Measurements from ENCODE around the gene RND1.
A peak's percentile ranks its signal among the peaks of the same experiment; 100 is the strongest.

Gene RND1

DNA sequence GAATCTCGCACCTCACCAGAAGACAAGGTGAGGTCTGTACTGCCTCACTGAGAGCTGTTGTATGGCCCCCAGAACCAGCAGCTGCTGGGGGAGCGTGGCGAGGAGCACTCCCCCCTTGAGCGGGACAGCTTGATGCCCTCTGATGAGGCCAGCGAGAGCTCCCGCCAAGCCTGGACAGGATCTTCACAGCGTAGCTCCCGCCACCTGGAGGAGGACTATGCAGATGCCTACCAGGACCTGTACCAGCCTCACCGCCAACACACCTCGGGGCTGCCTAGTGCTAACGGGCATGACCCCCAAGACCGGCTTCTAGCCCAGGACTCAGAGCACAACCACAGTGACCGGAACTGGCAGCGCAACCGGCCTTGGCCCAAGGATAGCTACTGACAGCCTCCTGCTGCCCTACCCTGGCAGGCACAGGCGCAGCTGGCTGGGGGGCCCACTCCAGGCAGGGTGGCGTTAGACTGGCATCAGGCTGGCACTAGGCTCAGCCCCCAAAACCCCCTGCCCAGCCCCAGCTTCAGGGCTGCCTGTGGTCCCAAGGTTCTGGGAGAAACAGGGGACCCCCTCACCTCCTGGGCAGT, 38.1 kb downstream of the RND1 start:
- H3K4me1 ChIP-seq (ENCODE audit: control insufficient read depth, insufficient read depth, low read length, unreplicated experiment), result no peaks in the 10 kb centered on the region
- H2AFZ ChIP-seq (ENCODE audit: low read length, unreplicated experiment), result no peak overlapping the region
- no peak overlapping the region for H3K27ac ChIP-seq (ENCODE audit: low read depth, low read length)
- peaks cover 10% of the 10 kb centered on the region; the same call in 1 of the 2 replicates for H3K36me3 ChIP-seq (ENCODE audit: insufficient read depth, low read length)
- no peaks in the 10 kb centered on the region for H3K27me3 ChIP-seq (ENCODE audit: insufficient read depth, low read length)
- H3K4me3 ChIP-seq (ENCODE audit: low read depth, low read length), result no peak overlapping the region
- no peaks in the 10 kb centered on the region for H3K79me2 ChIP-seq (ENCODE audit: control insufficient read depth, insufficient read depth, low read length, unreplicated experiment)

DNA sequence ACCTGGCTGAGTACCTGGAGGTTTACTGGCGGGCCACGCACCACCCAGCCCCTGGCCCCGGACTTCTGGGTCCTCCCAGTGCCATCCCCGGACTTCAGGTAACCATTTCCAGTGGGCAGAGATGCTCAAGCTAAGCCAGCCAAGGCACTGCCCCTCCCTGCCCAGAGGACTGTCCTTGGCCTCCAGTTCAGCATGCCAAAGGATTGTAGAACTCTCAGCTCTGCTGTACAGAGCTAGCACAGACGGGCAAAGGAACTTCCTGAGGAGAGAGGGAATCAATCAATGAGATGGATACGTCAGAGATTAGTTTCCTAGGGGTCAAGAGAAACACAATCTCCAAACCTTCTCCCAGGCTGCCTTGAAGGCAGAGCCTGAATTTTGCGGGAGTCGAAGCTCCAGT, 38.6 kb downstream of the RND1 start:
- H3K36me3 ChIP-seq (ENCODE audit: insufficient read depth, low read length), result peaks cover 7% of the 10 kb centered on the region; the same call in 1 of the 2 replicates
- H3K79me2 ChIP-seq (ENCODE audit: control insufficient read depth, insufficient read depth, low read length, unreplicated experiment), result no peaks in the 10 kb centered on the region
- H2AFZ ChIP-seq (ENCODE audit: low read length, unreplicated experiment), result no peak overlapping the region
- no peak overlapping the region for H3K27ac ChIP-seq (ENCODE audit: low read depth, low read length)
- H3K4me1 ChIP-seq (ENCODE audit: control insufficient read depth, insufficient read depth, low read length, unreplicated experiment), result no peaks in the 10 kb centered on the region
- no peak overlapping the region for H3K4me3 ChIP-seq (ENCODE audit: low read depth, low read length)
- H3K27me3 ChIP-seq (ENCODE audit: insufficient read depth, low read length), result no peaks in the 10 kb centered on the region

DNA sequence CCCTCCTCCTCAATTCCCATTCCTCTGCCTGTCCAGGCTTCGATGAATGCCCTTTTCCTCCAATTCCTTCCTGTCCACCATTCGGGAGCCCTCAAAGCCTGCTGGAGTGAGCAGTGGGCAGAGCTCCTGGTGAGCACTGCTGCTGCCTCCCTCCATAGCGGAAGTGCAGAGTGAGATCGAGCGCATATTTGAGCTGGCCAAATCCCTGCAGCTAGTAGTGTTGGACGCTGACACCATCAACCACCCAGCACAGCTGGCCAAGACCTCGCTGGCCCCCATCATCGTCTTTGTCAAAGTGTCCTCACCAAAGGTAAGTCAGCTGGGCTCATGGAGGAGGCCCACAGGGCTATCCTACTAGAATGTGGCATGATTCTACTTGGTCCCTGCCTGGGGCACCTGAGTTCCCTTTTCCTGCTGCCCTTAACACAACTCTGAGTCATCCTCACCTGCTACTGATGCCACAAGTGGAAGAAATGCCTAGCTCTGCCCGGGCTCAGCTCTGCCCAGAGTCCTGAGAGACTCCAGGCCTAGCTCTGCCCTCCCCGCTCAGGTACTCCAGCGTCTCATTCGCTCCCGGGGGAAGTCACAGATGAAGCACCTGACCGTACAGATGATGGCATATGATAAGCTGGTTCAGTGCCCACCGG, 39.3 kb downstream of the RND1 start:
- peaks cover 4% of the 10 kb centered on the region; the same call in 1 of the 2 replicates for H3K36me3 ChIP-seq (ENCODE audit: insufficient read depth, low read length)
- no peaks in the 10 kb centered on the region for H3K79me2 ChIP-seq (ENCODE audit: control insufficient read depth, insufficient read depth, low read length, unreplicated experiment)

DNA sequence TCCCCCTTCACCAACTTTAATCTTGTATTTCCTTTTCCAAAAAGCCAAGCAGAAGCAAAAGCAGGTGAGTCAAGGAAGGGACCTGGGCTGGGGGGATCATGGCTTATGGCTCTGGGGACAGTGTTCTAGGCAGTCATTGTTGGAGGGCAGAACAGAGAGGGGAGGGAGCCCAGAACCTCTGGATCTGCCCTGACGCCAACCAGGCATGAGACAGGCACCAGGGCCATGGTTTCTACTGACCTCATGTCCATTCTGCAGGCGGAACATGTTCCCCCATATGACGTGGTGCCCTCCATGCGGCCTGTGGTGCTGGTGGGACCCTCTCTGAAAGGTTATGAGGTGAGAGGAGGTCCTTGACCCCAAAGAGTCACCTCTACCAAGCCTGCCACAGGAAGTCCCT, 40.8 kb downstream of the RND1 start:
- H3K27me3 ChIP-seq (ENCODE audit: insufficient read depth, low read length), result no peaks in the 10 kb centered on the region
- no peaks in the 10 kb centered on the region for H3K4me1 ChIP-seq (ENCODE audit: control insufficient read depth, insufficient read depth, low read length, unreplicated experiment)
- no peak overlapping the region for H3K27ac ChIP-seq (ENCODE audit: low read depth, low read length)
- H2AFZ ChIP-seq (ENCODE audit: low read length, unreplicated experiment), result no peak overlapping the region
- no peak overlapping the region for H3K4me3 ChIP-seq (ENCODE audit: low read depth, low read length)
- H3K79me2 ChIP-seq (ENCODE audit: control insufficient read depth, insufficient read depth, low read length, unreplicated experiment), result no peaks in the 10 kb centered on the region
- H3K36me3 ChIP-seq (ENCODE audit: insufficient read depth, low read length), result no peaks in the 10 kb centered on the region

More for the DNA sequence above, 39.3 kb downstream of the RND1 start:
- Histone ChIP-seq H3K27ac (ENCODE audit: low read depth, low read length) (no peak overlapping the region), H3K4me1 (ENCODE audit: control insufficient read depth, insufficient read depth, low read length, unreplicated experiment) (no peaks in the 10 kb centered on the region), H3K27me3 (ENCODE audit: insufficient read depth, low read length) (no peaks in the 10 kb centered on the region), H3K4me3 (ENCODE audit: low read depth, low read length) (no peak overlapping the region), H2AFZ (ENCODE audit: low read length, unreplicated experiment) (no peak overlapping the region)

DNA sequence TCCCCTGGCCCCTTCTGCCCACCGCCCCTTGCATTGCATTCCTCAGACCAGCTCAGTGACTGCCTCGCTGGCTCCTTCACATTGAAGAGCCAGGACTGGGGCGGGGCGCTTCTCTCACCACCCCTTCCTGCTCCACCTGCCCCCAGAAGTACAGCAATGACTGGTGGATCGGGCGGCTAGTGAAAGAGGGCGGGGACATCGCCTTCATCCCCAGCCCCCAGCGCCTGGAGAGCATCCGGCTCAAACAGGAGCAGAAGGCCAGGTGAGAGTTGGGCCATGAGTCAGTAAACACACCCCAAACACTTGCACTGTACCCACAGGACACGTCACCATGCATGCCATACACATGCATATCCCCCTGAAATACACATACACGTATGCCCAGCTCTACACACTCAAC, 41.6 kb downstream of the RND1 start:
- H3K27me3 ChIP-seq (ENCODE audit: insufficient read depth, low read length), result no peaks in the 10 kb centered on the region
- H3K36me3 ChIP-seq (ENCODE audit: insufficient read depth, low read length), result no peaks in the 10 kb centered on the region
- H3K27ac ChIP-seq (ENCODE audit: low read depth, low read length), result no peak overlapping the region
- no peak overlapping the region for H2AFZ ChIP-seq (ENCODE audit: low read length, unreplicated experiment)
- H3K4me1 ChIP-seq (ENCODE audit: control insufficient read depth, insufficient read depth, low read length, unreplicated experiment), result peaks cover under 1% of the 10 kb centered on the region
- H3K4me3 ChIP-seq (ENCODE audit: low read depth, low read length), result no peak overlapping the region
- H3K79me2 ChIP-seq (ENCODE audit: control insufficient read depth, insufficient read depth, low read length, unreplicated experiment), result no peaks in the 10 kb centered on the region

DNA sequence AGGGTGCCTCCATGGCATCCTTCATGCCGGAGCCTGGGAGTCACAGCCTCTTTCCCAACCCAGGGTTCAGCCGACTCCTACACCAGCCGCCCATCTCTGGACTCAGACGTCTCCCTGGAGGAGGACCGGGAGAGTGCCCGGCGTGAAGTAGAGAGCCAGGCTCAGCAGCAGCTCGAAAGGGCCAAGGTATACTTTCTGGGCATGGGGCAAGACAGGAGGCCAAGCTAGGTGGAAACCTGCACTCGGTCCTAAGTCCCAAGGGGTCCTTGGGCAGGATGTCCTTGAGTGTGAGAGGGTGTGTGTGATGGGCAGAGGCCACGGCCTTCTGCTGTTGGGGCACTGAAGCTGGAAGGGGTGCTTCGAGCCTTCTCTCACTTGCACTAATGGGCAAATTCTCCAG, 42.4 kb downstream of the RND1 start:
- H2AFZ ChIP-seq (ENCODE audit: low read length, unreplicated experiment), result no peak overlapping the region
- no peaks in the 10 kb centered on the region for H3K36me3 ChIP-seq (ENCODE audit: insufficient read depth, low read length)
- no peaks in the 10 kb centered on the region for H3K79me2 ChIP-seq (ENCODE audit: control insufficient read depth, insufficient read depth, low read length, unreplicated experiment)
- H3K4me1 ChIP-seq (ENCODE audit: control insufficient read depth, insufficient read depth, low read length, unreplicated experiment), result peaks cover 5% of the 10 kb centered on the region
- H3K4me3 ChIP-seq (ENCODE audit: low read depth, low read length), result no peak overlapping the region
- H3K27me3 ChIP-seq (ENCODE audit: insufficient read depth, low read length), result no peaks in the 10 kb centered on the region
- no peak overlapping the region for H3K27ac ChIP-seq (ENCODE audit: low read depth, low read length)

DNA sequence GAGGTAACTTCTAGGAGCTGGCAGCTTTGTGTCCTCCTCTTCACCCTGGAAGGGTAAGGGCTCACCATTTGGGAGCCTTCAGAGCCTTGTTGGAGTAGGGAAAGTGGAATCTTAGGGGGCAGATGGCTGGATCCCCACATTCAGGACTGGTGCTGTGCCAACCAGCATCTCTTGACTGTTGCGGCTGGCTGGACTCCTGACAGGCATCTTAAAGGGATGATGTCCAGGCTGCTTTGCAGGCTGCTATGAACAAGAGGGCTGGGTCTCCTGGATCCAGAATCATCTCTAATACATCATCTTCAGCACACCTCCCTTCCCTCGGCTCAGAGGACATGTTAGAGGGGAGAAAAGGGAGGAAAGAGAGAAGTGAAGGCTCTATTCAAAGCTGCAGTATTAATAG, 43.0 kb downstream of the RND1 start:
- H2AFZ ChIP-seq (ENCODE audit: low read length, unreplicated experiment), result no peak overlapping the region
- no peak overlapping the region for H3K4me3 ChIP-seq (ENCODE audit: low read depth, low read length)
- peaks cover 7% of the 10 kb centered on the region for H3K4me1 ChIP-seq (ENCODE audit: control insufficient read depth, insufficient read depth, low read length, unreplicated experiment)
- no peaks in the 10 kb centered on the region for H3K36me3 ChIP-seq (ENCODE audit: insufficient read depth, low read length)
- no peak overlapping the region for H3K27ac ChIP-seq (ENCODE audit: low read depth, low read length)
- no peaks in the 10 kb centered on the region for H3K27me3 ChIP-seq (ENCODE audit: insufficient read depth, low read length)
- H3K79me2 ChIP-seq (ENCODE audit: control insufficient read depth, insufficient read depth, low read length, unreplicated experiment), result no peaks in the 10 kb centered on the region

DNA sequence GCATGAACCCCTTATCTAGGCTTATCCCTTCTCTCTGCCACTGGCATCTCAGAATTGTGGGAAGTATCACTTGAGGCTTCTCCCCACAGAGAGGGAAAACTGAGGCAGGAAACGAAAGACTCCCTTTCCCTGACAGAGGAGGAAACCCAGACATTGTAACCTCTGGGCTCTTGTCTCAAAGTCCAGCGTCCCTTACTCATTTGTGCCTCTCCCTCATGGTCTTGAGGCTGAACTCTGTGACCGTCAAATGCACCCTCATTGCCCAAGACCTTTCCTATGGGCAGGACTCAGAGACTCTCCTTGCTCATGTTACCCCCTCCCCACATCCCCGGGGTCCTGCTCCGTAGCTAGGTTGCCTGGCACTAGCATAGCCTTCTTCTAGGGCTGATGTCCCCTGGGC, 43.5 kb downstream of the RND1 start:
- Histone ChIP-seq H3K79me2 (ENCODE audit: control insufficient read depth, insufficient read depth, low read length, unreplicated experiment) (no peaks in the 10 kb centered on the region), H3K4me3 (ENCODE audit: low read depth, low read length) (no peak overlapping the region), H3K36me3 (ENCODE audit: insufficient read depth, low read length) (no peaks in the 10 kb centered on the region), H3K4me1 (ENCODE audit: control insufficient read depth, insufficient read depth, low read length, unreplicated experiment) (peaks cover 8% of the 10 kb centered on the region), H3K27ac (ENCODE audit: low read depth, low read length) (no peak overlapping the region), H3K27me3 (ENCODE audit: insufficient read depth, low read length) (no peaks in the 10 kb centered on the region), H2AFZ (ENCODE audit: low read length, unreplicated experiment) (no peak overlapping the region)

DNA sequence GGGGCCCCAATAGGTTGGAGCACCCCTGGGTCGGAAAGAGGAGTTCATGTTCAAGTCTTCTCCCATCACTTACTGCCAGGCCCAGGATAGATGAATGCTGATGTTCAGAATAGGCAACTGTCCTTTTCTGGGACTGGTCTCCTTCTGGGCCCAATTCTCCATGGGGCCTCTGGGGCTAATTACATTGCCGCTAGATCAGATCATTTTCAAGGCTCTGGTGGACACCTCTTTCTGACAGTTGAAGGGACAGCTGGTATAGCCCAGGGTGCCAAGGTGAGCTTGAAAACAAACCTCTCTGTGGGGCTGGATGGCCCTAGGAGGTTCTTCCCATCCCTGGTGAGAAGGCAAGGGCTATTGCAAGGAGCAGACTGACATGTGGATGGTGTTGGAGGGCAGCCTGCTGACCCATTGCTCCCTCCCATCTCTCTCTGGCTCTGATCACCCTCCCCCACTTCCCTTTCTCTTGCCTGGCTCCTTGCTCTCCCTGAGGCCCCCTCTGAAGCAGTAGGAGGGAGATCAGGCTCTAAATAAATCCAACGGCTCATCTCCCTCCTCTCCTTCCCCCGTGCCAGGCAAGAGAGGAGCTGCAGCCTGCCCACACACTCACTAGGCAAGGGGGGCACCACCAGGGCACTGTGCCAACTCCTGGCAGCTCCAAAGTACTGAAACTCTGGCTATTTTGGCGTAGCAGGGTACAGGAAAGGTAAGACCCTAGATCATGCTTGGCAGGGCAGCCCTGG, 45.5 kb downstream of the RND1 start:
- H3K27ac ChIP-seq (ENCODE audit: low read depth, low read length), result no peak overlapping the region
- no peaks in the 10 kb centered on the region for H3K79me2 ChIP-seq (ENCODE audit: control insufficient read depth, insufficient read depth, low read length, unreplicated experiment)
- no peaks in the 10 kb centered on the region for H3K36me3 ChIP-seq (ENCODE audit: insufficient read depth, low read length)
- peaks cover 18% of the 10 kb centered on the region for H3K4me1 ChIP-seq (ENCODE audit: control insufficient read depth, insufficient read depth, low read length, unreplicated experiment)
- H3K27me3 ChIP-seq (ENCODE audit: insufficient read depth, low read length), result no peaks in the 10 kb centered on the region
- H3K4me3 ChIP-seq (ENCODE audit: low read depth, low read length), result no peak overlapping the region
- H2AFZ ChIP-seq (ENCODE audit: low read length, unreplicated experiment), result no peak overlapping the region

DNA sequence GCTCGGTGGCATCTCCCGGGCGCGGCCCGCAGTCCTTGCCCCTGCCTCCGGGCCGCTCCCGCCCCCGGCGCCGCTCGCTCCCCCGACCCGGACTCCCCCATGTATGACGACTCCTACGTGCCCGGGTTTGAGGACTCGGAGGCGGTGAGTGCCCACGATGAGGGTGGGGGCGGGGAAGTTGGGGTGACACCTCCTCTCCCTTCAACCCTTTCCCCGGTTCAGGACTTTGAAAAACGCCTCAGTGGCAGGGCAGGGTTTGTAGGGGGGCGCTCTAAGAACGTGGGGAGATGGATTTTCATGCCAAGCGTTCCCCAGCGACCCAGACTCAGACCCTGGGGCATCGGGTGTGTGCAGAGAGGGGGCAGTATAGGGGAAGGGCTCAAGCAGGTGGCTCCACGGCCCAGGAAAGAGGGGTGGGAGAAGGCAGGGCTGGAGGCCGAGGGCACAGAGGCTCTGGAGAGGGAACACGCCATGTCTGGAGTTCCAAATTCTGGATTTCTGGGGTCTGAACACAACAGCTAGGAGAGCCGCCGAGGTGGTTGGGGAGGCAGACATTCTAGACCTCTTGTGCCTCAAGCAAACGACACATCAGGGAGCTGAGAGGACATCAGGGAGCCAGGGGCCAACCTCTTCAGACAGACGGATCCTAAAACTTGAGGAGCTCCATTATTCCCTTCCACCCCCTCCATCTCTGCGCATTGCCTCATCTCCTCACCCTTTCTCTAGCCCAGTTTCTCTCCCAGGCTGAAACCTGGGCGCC, 46.7 kb downstream of the RND1 start:
- Histone ChIP-seq H3K27ac (ENCODE audit: low read depth, low read length) (no peak overlapping the region), H3K4me3 (ENCODE audit: low read depth, low read length) (peak overlapping the region; percentile 90), H3K4me1 (ENCODE audit: control insufficient read depth, insufficient read depth, low read length, unreplicated experiment) (peaks cover 18% of the 10 kb centered on the region), H3K36me3 (ENCODE audit: insufficient read depth, low read length) (no peaks in the 10 kb centered on the region), H3K27me3 (ENCODE audit: insufficient read depth, low read length) (no peaks in the 10 kb centered on the region), H3K79me2 (ENCODE audit: control insufficient read depth, insufficient read depth, low read length, unreplicated experiment) (no peaks in the 10 kb centered on the region), H2AFZ (ENCODE audit: low read length, unreplicated experiment) (no peak overlapping the region)
